WTC11 (cell line): ENCODE measurements around the gene FBLN2.

ENCODE experiments used
- CTCF ChIP-seq: fragments of 200-600 bp; IDR thresholded peaks from 2 replicates; pipeline ENCODE4 v1.8.0; 2022; ENCODE audit warnings: antibody characterized with exemption
- E2F1 ChIP-seq: sonication (generic); formaldehyde crosslinking; IDR thresholded peaks from 2 replicates; pipeline ENCODE4 v1.8.0; 2022; ENCODE audit warnings: mild to moderate bottlenecking, missing genetic modification reagents
- ESRRA ChIP-seq: sonication (generic); formaldehyde crosslinking; IDR thresholded peaks from 2 replicates; pipeline ENCODE4 v1.8.1; 2022; ENCODE audit warnings: mild to moderate bottlenecking, missing genetic modification reagents, borderline replicate concordance
- FOXJ3 ChIP-seq: sonication (generic); formaldehyde crosslinking; IDR thresholded peaks from 2 replicates; pipeline ENCODE4 v1.9.0; 2021; ENCODE audit warnings: missing genetic modification reagents, mild to moderate bottlenecking, borderline replicate concordance
- GRHL2 ChIP-seq: fragments of 250-450 bp; sonication (Bioruptor Pico); IDR thresholded peaks from 2 replicates; pipeline ENCODE4 v1.8.0; 2022; ENCODE audit warnings: mild to moderate bottlenecking, moderate library complexity; ENCODE audit not compliant: insufficient replicate concordance, severe bottlenecking
- TEAD1 ChIP-seq: sonication (generic); formaldehyde crosslinking; IDR thresholded peaks from 2 replicates; pipeline ENCODE4 v1.8.0; 2022; ENCODE audit warnings: mild to moderate bottlenecking, missing genetic modification reagents
- TF ChIP-seq, protein P1 (sequence below): sonication (generic); formaldehyde crosslinking; IDR thresholded peaks from 2 replicates; pipeline ENCODE4 v1.8.1; 2022; ENCODE audit warnings: mild to moderate bottlenecking, missing genetic modification reagents, moderate library complexity, borderline replicate concordance

DNA sequence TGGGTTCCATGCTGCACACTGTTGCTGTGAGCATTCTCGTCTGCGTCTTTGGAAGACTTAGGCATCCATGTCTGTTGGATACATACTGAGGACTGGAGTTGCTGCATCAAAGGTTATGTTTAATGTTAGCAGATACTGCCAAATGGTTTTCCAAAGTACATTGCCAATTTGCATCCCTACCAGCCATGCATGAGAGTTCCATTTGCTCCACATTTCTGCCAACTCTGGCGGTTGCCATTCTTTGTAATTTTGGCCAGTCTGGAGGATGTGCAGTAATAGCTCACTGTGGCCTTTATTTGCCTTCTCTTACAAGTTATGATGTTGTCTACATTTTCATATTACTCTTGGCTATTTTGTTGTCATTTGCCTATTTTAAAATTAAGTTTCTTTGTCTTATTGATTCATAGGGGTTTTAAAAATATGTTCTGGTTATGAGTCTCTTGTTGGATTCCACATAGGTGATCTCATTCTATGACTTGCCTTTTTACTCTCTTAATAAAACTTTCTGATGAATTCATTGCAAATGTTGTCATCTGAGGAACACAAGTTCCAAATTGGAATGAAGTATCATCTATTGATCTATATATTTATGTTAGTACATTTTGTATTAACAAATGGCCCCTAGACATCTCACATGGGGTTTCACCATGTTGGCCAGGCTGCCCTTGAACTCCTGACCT, 42.1 kb downstream of the FBLN2 start:
- TF ChIP-seq CTCF, result no peak
- TF ChIP-seq GRHL2 (CRISPR knock-in tag), result no peak
- TF ChIP-seq, protein P1, sequence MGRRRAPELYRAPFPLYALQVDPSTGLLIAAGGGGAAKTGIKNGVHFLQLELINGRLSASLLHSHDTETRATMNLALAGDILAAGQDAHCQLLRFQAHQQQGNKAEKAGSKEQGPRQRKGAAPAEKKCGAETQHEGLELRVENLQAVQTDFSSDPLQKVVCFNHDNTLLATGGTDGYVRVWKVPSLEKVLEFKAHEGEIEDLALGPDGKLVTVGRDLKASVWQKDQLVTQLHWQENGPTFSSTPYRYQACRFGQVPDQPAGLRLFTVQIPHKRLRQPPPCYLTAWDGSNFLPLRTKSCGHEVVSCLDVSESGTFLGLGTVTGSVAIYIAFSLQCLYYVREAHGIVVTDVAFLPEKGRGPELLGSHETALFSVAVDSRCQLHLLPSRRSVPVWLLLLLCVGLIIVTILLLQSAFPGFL (CRISPR knock-in tag), result no peak
- TF ChIP-seq E2F1, result no peak
- no peak for TF ChIP-seq ESRRA
- no peak for TF ChIP-seq FOXJ3
- TF ChIP-seq TEAD1, result no peak
